Measurements from ENCODE around the gene SRL. TPM values are rescaled to one million over a fixed set of nuclear protein-coding genes. Genes with fewer than 3 reads are reported as not detected.

SRL gene
- total and polyA plus RNA-seq, 2 of the 4 experiments (the other 2 are of a cell fraction) = under 0.01 to 0.14 TPM

DNA sequence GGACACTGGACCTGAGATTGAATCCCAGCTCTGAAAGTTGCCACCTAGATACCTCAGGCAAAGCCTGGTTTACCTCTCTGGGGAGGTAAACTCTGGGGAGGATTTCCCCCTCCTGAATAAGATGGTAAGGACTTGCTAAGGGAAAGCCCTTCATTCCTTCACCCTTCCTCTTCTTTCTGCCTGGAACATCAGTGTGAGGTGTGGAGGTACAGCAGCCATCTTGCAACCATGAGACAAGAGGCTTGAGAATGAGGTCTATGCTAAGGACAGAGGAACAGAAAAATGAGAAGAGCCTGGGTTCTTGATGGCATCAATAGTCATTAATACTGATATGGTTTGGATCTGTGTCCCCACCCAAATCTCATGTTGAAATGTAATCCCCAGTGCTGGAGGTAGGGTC lies 101.9 kb downstream of the SRL start:
- H3K36me3 ChIP-seq (ENCODE audit: control insufficient read depth, insufficient read depth, low read length) = no peaks in the 10 kb centered on the region
- no peak overlapping the region for H3K9ac ChIP-seq (ENCODE audit: low read depth, low read length)
- ChIA-PET POLR2A (ENCODE audit: unreplicated experiment) (no interaction called here), CTCF (no interaction called here)
- peak overlapping the region; percentile 93 for H2BK5ac ChIP-seq (ENCODE audit: low read depth, low read length, poor library complexity, severe bottlenecking)
- intact Hi-C loops (cut with micrococcal nuclease) = no loop called here
- peak overlapping the region; percentile 99 for H2BK20ac ChIP-seq (ENCODE audit: low read depth, low read length)
- no peaks in the 10 kb centered on the region for H3K79me1 ChIP-seq (ENCODE audit: low read depth in 1 of 2, low read length in 2 of 2)
- peak overlapping the region; percentile 94 for H4K91ac ChIP-seq (ENCODE audit: insufficient read depth, low read depth, low read length)
- peak overlapping the region; percentile 99 for H4K5ac ChIP-seq (ENCODE audit: low read depth, low read length)
- BruUV-seq (replicated peaks) = no TSS peak
- H2AFZ ChIP-seq (replicated peaks; ENCODE audit: low read length, poor library complexity) = no peak overlapping the region
- DNase-seq (no peak), ATAC-seq (ENCODE audit: low read depth) (no peak)
- peak overlapping the region; percentile 72; the same call in 1 of the 2 replicates for H3K27ac ChIP-seq (ENCODE audit: insufficient read depth, low read length)
- H3K23ac ChIP-seq (ENCODE audit: low read depth, low read length) = peak overlapping the region; percentile 89; the same call in 1 of the 2 replicates
- no peak for TF ChIP-seq POLR2A (IDR thresholded peaks at IDR 0.05; ENCODE audit: low read depth, low read length)
- no peak for TF ChIP-seq CEBPB (IDR thresholded peaks at IDR 0.05; ENCODE audit: low read depth, low read length)
- no peak for TF ChIP-seq MAZ (IDR thresholded peaks at IDR 0.05; ENCODE audit: borderline replicate concordance, low read depth, low read length)
- TF ChIP-seq ELK1 (IDR thresholded peaks at IDR 0.05; ENCODE audit: borderline replicate concordance, low read depth, low read length) = no peak
- TF ChIP-seq FOS (IDR thresholded peaks at IDR 0.05; ENCODE audit: low read depth, low read length) = no peak
- no peak for TF ChIP-seq RCOR1 (IDR thresholded peaks at IDR 0.05; ENCODE audit: insufficient replicate concordance, low read length)
- no peak for TF ChIP-seq NFE2L2 (IDR thresholded peaks at IDR 0.05; ENCODE audit: low read depth, low read length)
- no peak for TF ChIP-seq RFX5 (IDR thresholded peaks at IDR 0.05; ENCODE audit: low read depth, low read length)
- H3K14ac ChIP-seq (replicated peaks; ENCODE audit: low read depth, low read length) = peak overlapping the region; percentile 96; the same call in 1 of the 2 replicates
- H3K27me3 ChIP-seq (ENCODE audit: control insufficient read depth, insufficient read depth, low read length) = no peaks in the 10 kb centered on the region
- H3K4ac ChIP-seq (ENCODE audit: low read depth, low read length) = peak overlapping the region; percentile 97
- in situ Hi-C loops (cut with MboI; ENCODE audit: low sequenced_read_pairs) = no loop called here
- no peak overlapping the region for H3K56ac ChIP-seq (ENCODE audit: extremely low read depth, insufficient read depth, low read length)
- H4K8ac ChIP-seq (ENCODE audit: low read depth in 2 of 2, low read length in 2 of 2) = peak overlapping the region; percentile 60 to 95; a peak in 3 of 4 replicates
- H2AK5ac ChIP-seq (ENCODE audit: low read depth, low read length) = peak overlapping the region; percentile 92; the same call in 1 of the 2 replicates
- H3K9me1 ChIP-seq (ENCODE audit: insufficient read depth, low read length) = no peaks in the 10 kb centered on the region
- H3K18ac ChIP-seq (ENCODE audit: low read depth, low read length) = peak overlapping the region; percentile 100
- peak overlapping the region; percentile 77 for H2AK9ac ChIP-seq (replicated peaks; ENCODE audit: low read depth, low read length, poor library complexity)
- dilution Hi-C loops (cut with HindIII; ENCODE audit: low sequenced_read_pairs, unreplicated experiment) = no loop called here
- H3K4me1 ChIP-seq (ENCODE audit: control insufficient read depth, insufficient read depth, low read length) = no peaks in the 10 kb centered on the region; the same call in none of the 2 replicates
- H2BK120ac ChIP-seq (ENCODE audit: low read depth, low read length) = peak overlapping the region; percentile 99
- H4K20me1 ChIP-seq (ENCODE audit: insufficient read depth, low read length) = no peaks in the 10 kb centered on the region
- H3K4me2 ChIP-seq (ENCODE audit: low read depth, low read length) = no peak overlapping the region
- no peak overlapping the region for H3K4me3 ChIP-seq (ENCODE audit: insufficient read depth, low read depth, low read length)
- peak overlapping the region; percentile 62; the same call in 2 of the 3 replicates for H2BK15ac ChIP-seq (ENCODE audit: low read depth, low read length)
- peaks cover 11% of the 10 kb centered on the region for H3K9me3 ChIP-seq (ENCODE audit: control insufficient read depth, insufficient read depth, low read length)

Other genes with a start within 250 kb of the SRL start
- gene ADCY9, start 125.6 kb downstream of the SRL start, total RNA-seq (2012; rRNA removed) = 5.4 and 5.6 TPM in 2 replicates
- 12.5 and 13.5 TPM in 2 replicates for gene ADCY9, start 125.6 kb downstream of the SRL start, polyA plus RNA-seq (2012; rRNA removed)
- 7.3 and 7.8 TPM in 2 replicates for gene TFAP4, start 30.9 kb upstream of the SRL start, total RNA-seq (2012; rRNA removed)
- 5.6 and 7.0 TPM in 2 replicates for gene TFAP4, start 30.9 kb upstream of the SRL start, polyA plus RNA-seq (2012; rRNA removed)
- 0.36 and 0.56 TPM in 2 replicates for gene GLIS2, start 74.0 kb upstream of the SRL start, total RNA-seq (2012; rRNA removed)
- 8.4 and 9.0 TPM in 2 replicates for gene GLIS2, start 74.0 kb upstream of the SRL start, polyA plus RNA-seq (2012; rRNA removed)
- 17.9 and 25.6 TPM in 2 replicates for gene PAM16, start 109.2 kb upstream of the SRL start, total RNA-seq (2012; rRNA removed)
- 48.4 and 69.5 TPM in 2 replicates for gene PAM16, start 109.2 kb upstream of the SRL start, polyA plus RNA-seq (2012; rRNA removed)
- 9.3 and 10.3 TPM in 2 replicates for gene VASN, start 129.8 kb upstream of the SRL start, total RNA-seq (2012; rRNA removed)
- gene VASN, start 129.8 kb upstream of the SRL start, polyA plus RNA-seq (2012; rRNA removed) = 83.8 and 87.2 TPM in 2 replicates
- 6.3 and 7.8 TPM in 2 replicates for gene CORO7, start 174.5 kb upstream of the SRL start, total RNA-seq (2012; rRNA removed)
- gene CORO7, start 174.5 kb upstream of the SRL start, polyA plus RNA-seq (2012; rRNA removed) = 23.6 and 26.7 TPM in 2 replicates
- 36.9 and 38.0 TPM in 2 replicates for gene DNAJA3, start 183.8 kb upstream of the SRL start, total RNA-seq (2012; rRNA removed)
- 40.2 TPM in 2 replicates for gene DNAJA3, start 183.8 kb upstream of the SRL start, polyA plus RNA-seq (2012; rRNA removed)
- 67.6 and 73.6 TPM in 2 replicates for gene NMRAL1, start 232.5 kb upstream of the SRL start, total RNA-seq (2012; rRNA removed)
- gene NMRAL1, start 232.5 kb upstream of the SRL start, polyA plus RNA-seq (2012; rRNA removed) = 48.6 and 52.4 TPM in 2 replicates
- 91.1 and 98.8 TPM in 2 replicates for gene HMOX2, start 234.3 kb upstream of the SRL start, total RNA-seq (2012; rRNA removed)
- gene HMOX2, start 234.3 kb upstream of the SRL start, polyA plus RNA-seq (2012; rRNA removed) = 93.9 and 109 TPM in 2 replicates